ENCODE results near the gene GYG1. TPM values are rescaled to one million over a fixed set of nuclear protein-coding genes. Genes with fewer than 3 reads are reported as not detected.

GYG1 gene
- 45.4 TPM for polyA plus RNA-seq (2013)

DNA sequence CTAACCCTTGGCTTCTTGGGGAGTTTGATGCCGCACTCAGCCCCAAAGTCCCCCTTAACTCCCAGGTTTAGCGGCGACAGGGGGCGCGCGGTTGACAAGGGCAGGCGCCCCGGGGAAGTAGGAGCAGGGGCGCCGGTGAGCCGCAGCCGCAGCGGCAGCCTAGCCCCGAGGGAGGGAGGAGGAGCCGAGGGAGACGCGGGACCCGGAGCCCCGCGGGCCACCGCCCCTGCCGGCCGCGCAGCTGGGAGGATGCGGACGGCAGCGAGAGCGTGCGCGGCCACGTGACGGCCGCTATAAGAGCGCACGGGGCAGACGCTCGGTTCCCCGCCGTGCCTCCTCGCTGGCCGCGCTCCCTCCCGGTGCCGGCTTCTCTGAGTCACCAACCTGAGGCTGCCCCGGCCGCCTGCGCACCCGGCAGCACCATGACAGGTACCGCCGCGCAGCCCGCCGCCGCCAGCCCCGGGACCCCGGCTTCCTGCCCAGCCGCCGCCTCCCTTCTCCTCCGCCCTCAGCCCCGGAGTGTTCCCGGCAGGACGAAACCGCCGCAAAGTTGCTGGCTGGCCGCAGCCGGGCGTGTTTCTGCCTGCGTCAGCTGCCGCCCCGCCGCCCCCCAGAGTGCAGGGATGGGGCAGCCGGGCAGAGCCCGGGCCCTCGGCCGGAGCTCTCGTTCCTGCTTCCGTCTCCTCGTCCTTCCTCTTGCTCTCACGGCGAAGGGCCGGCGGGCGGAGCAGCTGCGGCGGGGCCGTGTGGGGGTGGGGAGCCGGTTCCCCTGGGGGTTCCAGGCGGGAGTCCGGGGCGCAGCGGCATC, at the start of gene GYG1:
Gene GYG1, plus strand, starts transcription at position 322 of the 808 bp plus-strand sequence. Its CDS starts 101 bp downstream, at position 423.
- CTCF ChIA-PET = interaction anchor here (0.5 to 1.2 kb wide), 7 partner anchors 8 to 74 kb away, joined by 3 to 4 read pairs (median 4); no protein-coding TSS in a partner anchor
- 0% methylated on average over 62 of the region's 91 CpGs for WGBS (ENCODE audit: insufficient coverage)
- peak; percentile 84 to 93 (median 91) for DNase-seq
- H3K27ac ChIP-seq (ENCODE audit: insufficient read depth in 1 of 2, low read depth in 1 of 2, low read length in 2 of 2, poor library complexity in 1 of 2, severe bottlenecking in 2 of 2) = peak within 1 kb of the TSS in 1 of 2 experiments; percentile 75
- H3K27me3 ChIP-seq (replicated peaks in 2 of 5; ENCODE audit: control insufficient read depth in 4 of 5, insufficient read depth in 5 of 5, low read length in 4 of 5) = no peaks in the 10 kb centered on the region
- POLR2A ChIA-PET = interaction anchor here (0.5 kb wide), 1 partner anchor 18 kb away, joined by 4 read pairs; no protein-coding TSS in a partner anchor
- H3K4me1 ChIP-seq (ENCODE audit: control extremely low read depth in 1 of 4, control insufficient read depth in 4 of 4, insufficient read depth in 4 of 4, low read length in 3 of 4) = peaks cover 11 to 28% (median 17%) of the 10 kb centered on the region in 4 experiments
- peaks cover 2 to 22% (median 11%) of the 10 kb centered on the region in 4 experiments for H3K36me3 ChIP-seq (ENCODE audit: control insufficient read depth in 4 of 4, insufficient read depth in 4 of 4, low read length in 3 of 4)
- H3K4me3 ChIP-seq (ENCODE audit: control insufficient read depth in 1 of 7, extremely low read depth in 1 of 7, insufficient read depth in 4 of 7, low read depth in 2 of 7, low read length in 6 of 7) = peak within 1 kb of the TSS; percentile 67 to 99 (median 82)
- H3K9me3 ChIP-seq (ENCODE audit: control extremely low read depth in 1 of 5, control insufficient read depth in 4 of 5, insufficient read depth in 2 of 5, low read depth in 1 of 5, low read length in 4 of 5) = no peaks in the 10 kb centered on the region

DNA sequence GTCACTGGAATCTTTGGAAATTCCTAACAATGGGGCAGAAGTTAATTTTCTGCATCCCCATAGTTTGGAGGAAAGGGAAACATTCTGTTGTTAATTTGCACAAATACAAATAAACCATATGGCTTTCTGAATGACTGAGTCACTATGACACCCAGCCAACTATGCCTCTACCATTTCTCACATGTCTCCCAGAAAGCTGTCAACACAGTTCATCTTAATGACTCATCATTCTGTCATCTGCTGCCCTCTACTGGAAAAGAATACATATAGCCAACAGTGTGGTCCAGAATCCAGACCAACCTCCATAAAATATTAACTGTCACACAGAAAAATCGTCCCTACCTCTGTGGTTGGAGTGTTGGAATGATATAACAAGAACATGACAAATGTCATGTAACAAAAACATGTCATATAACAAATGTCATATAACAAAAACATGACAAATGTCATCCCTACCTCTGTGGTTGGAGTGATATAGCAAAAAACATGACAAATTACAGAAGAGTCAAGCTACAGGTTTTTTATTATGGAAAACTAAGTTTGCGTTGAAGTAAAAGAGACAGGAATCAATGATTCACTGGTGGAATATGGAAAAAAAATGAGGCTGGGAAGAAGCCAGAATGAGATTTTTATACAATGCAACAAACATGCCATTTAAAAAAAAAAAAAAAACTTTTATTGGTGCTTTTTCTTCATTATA, 47.7 kb upstream of the GYG1 start:
- CTCF ChIA-PET = interaction anchor here (1.2 to 11.6 kb wide), 10 partner anchors 9 to 563 kb away, joined by 4 to 155 read pairs (median 5); partner anchors contain the start of gene CPA3
- Histone ChIP-seq H3K9me3 (ENCODE audit: control extremely low read depth in 1 of 5, control insufficient read depth in 4 of 5, insufficient read depth in 2 of 5, low read depth in 1 of 5, low read length in 4 of 5) (no peaks in the 10 kb centered on the region), H3K36me3 (ENCODE audit: control insufficient read depth in 4 of 4, insufficient read depth in 4 of 4, low read length in 3 of 4) (no peaks in the 10 kb centered on the region), H3K4me1 (ENCODE audit: control extremely low read depth in 1 of 4, control insufficient read depth in 4 of 4, insufficient read depth in 4 of 4, low read length in 3 of 4) (no peaks in the 10 kb centered on the region), H3K27me3 (replicated peaks in 2 of 5; ENCODE audit: control insufficient read depth in 4 of 5, insufficient read depth in 5 of 5, low read length in 4 of 5) (no peaks in the 10 kb centered on the region), H3K4me3 (ENCODE audit: control insufficient read depth in 1 of 7, extremely low read depth in 1 of 7, insufficient read depth in 4 of 7, low read depth in 2 of 7, low read length in 6 of 7) (no peak overlapping the region), H3K27ac (ENCODE audit: insufficient read depth in 1 of 2, low read depth in 1 of 2, low read length in 2 of 2, poor library complexity in 1 of 2, severe bottlenecking in 2 of 2) (no peak overlapping the region)
- peak; percentile 55 to 77 (median 75) for DNase-seq
- no CpG with 5 or more reads among the region's 2 CpGs for WGBS (ENCODE audit: insufficient coverage)
- POLR2A ChIA-PET = no interaction called here

DNA sequence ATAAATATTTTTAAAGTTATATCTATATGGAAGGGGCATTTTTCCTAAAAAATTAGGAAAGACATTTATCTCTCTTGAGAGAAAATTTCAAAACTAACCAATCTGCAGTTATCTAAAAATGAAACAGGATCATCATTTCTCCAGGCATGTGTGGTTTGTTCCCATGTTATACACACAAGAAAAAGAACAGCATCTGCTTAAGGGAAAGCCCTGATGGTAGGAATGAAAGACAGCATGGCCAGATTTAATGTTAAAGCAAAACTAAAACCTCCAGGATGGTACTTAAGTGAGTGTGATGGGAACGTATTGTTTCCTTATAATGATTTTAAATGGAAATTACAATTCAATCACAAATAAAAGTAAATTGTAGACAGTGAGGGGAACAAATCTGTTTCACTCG, 46.2 kb upstream of the GYG1 start:
- Histone ChIP-seq H3K36me3 (ENCODE audit: control insufficient read depth in 4 of 4, insufficient read depth in 4 of 4, low read length in 3 of 4) (no peaks in the 10 kb centered on the region), H3K9me3 (ENCODE audit: control extremely low read depth in 1 of 5, control insufficient read depth in 4 of 5, insufficient read depth in 2 of 5, low read depth in 1 of 5, low read length in 4 of 5) (no peaks in the 10 kb centered on the region), H3K4me3 (ENCODE audit: control insufficient read depth in 1 of 7, extremely low read depth in 1 of 7, insufficient read depth in 4 of 7, low read depth in 2 of 7, low read length in 6 of 7) (no peak overlapping the region), H3K27me3 (replicated peaks in 2 of 5; ENCODE audit: control insufficient read depth in 4 of 5, insufficient read depth in 5 of 5, low read length in 4 of 5) (no peaks in the 10 kb centered on the region), H3K27ac (ENCODE audit: insufficient read depth in 1 of 2, low read depth in 1 of 2, low read length in 2 of 2, poor library complexity in 1 of 2, severe bottlenecking in 2 of 2) (no peak overlapping the region), H3K4me1 (ENCODE audit: control extremely low read depth in 1 of 4, control insufficient read depth in 4 of 4, insufficient read depth in 4 of 4, low read length in 3 of 4) (no peaks in the 10 kb centered on the region)
- POLR2A ChIA-PET = no interaction called here
- CTCF ChIA-PET = interaction anchor here (1.6 to 11.6 kb wide), 6 partner anchors 9 to 564 kb away, joined by 4 to 155 read pairs (median 16); partner anchors contain the start of gene CPA3
- WGBS (ENCODE audit: insufficient coverage) = no CpG with 5 or more reads among the region's 2 CpGs
- no peak for DNase-seq

DNA sequence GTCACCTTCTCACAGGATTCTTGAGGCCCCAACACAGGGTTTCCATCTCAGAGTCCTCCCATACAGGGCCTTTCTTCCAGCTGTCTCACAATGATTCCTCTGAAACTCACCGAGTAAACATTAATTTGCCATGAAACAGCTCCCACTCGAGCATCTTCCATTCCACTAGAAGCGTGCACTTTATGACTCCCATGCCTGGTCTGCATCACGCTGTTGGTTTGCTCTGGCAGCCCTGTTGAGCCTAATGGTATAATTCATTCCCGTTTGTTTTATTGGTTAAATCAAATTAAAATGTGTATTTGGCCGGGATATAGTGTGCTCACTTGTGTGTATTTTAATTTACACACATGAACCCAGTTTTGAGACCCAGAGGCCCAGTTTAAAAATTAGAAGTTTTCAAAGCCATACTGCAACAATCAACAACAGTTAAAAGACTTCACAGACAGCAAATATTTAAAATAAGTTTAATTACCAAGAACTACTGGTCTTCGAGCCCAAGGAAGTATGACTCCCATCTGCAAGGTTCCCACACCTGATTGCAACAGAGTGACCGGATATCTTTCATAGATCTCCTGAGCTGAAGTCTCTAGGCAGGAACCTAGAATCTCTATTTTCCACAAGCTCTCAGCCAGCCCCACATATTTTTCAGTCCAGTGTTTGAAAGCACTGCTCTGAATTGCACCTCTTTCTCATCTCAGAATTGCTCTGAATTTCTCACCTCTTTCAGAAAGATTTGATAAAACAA, 42.3 kb upstream of the GYG1 start:
- 100% methylated on average over 5 of the region's 8 CpGs for WGBS (ENCODE audit: insufficient coverage)
- CTCF ChIA-PET = interaction anchor here (0.9 to 11.6 kb wide), 5 partner anchors 11 to 568 kb away, joined by 3 to 155 read pairs (median 5); partner anchors contain the start of gene CPA3

DNA sequence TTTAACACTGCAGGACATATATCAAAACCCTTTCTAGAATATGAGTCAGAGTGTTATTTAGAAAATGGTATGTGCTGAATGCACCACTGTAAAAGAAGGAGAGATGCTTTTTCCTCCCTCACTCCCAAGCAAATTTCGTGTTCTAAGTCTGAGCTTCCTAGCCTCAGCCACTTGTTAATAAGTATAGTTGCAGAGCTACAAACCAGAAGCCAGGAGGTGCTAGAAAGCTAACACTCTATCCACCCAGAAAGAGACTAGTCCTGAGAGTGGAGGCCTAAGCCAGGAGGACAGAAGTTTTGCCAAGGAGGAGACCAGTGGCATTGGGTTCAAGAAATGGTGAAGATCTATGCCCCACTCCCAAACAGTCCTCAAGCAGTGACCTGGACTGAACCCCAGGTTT, 40.5 kb upstream of the GYG1 start:
- WGBS (ENCODE audit: insufficient coverage) = no CpG with 5 or more reads among the region's 1 CpG
- no peak overlapping the region for H3K4me3 ChIP-seq (ENCODE audit: control insufficient read depth in 1 of 7, extremely low read depth in 1 of 7, insufficient read depth in 4 of 7, low read depth in 2 of 7, low read length in 6 of 7)
- no peaks in the 10 kb centered on the region for H3K36me3 ChIP-seq (ENCODE audit: control insufficient read depth in 4 of 4, insufficient read depth in 4 of 4, low read length in 3 of 4)
- ChIA-PET CTCF (interaction anchor here (0.6 to 11.6 kb wide), 3 partner anchors 71 to 623 kb away, joined by 3 to 155 read pairs (median 3); partner anchors contain the start of gene CPA3), POLR2A (no interaction called here)
- H3K27ac ChIP-seq (ENCODE audit: insufficient read depth in 1 of 2, low read depth in 1 of 2, low read length in 2 of 2, poor library complexity in 1 of 2, severe bottlenecking in 2 of 2) = no peak overlapping the region
- DNase-seq = peak; percentile 7 to 23 (median 21)
- no peaks in the 10 kb centered on the region for H3K27me3 ChIP-seq (replicated peaks in 2 of 5; ENCODE audit: control insufficient read depth in 4 of 5, insufficient read depth in 5 of 5, low read length in 4 of 5)
- no peaks in the 10 kb centered on the region for H3K4me1 ChIP-seq (ENCODE audit: control extremely low read depth in 1 of 4, control insufficient read depth in 4 of 4, insufficient read depth in 4 of 4, low read length in 3 of 4)
- no peaks in the 10 kb centered on the region for H3K9me3 ChIP-seq (ENCODE audit: control extremely low read depth in 1 of 5, control insufficient read depth in 4 of 5, insufficient read depth in 2 of 5, low read depth in 1 of 5, low read length in 4 of 5)

More for the DNA sequence above, 42.3 kb upstream of the GYG1 start:
- POLR2A ChIA-PET = no interaction called here
- no peak overlapping the region for H3K27ac ChIP-seq (ENCODE audit: insufficient read depth in 1 of 2, low read depth in 1 of 2, low read length in 2 of 2, poor library complexity in 1 of 2, severe bottlenecking in 2 of 2)
- DNase-seq = no peak
- no peaks in the 10 kb centered on the region for H3K9me3 ChIP-seq (ENCODE audit: control extremely low read depth in 1 of 5, control insufficient read depth in 4 of 5, insufficient read depth in 2 of 5, low read depth in 1 of 5, low read length in 4 of 5)
- H3K36me3 ChIP-seq (ENCODE audit: control insufficient read depth in 4 of 4, insufficient read depth in 4 of 4, low read length in 3 of 4) = no peaks in the 10 kb centered on the region
- no peaks in the 10 kb centered on the region for H3K27me3 ChIP-seq (replicated peaks in 2 of 5; ENCODE audit: control insufficient read depth in 4 of 5, insufficient read depth in 5 of 5, low read length in 4 of 5)
- no peaks in the 10 kb centered on the region for H3K4me1 ChIP-seq (ENCODE audit: control extremely low read depth in 1 of 4, control insufficient read depth in 4 of 4, insufficient read depth in 4 of 4, low read length in 3 of 4)
- H3K4me3 ChIP-seq (ENCODE audit: control insufficient read depth in 1 of 7, extremely low read depth in 1 of 7, insufficient read depth in 4 of 7, low read depth in 2 of 7, low read length in 6 of 7) = no peak overlapping the region

- no peak overlapping the region for H3K27ac ChIP-seq (ENCODE audit: insufficient read depth in 1 of 2, low read depth in 1 of 2, low read length in 2 of 2, poor library complexity in 1 of 2, severe bottlenecking in 2 of 2)
- no peaks in the 10 kb centered on the region for H3K4me1 ChIP-seq (ENCODE audit: control extremely low read depth in 1 of 4, control insufficient read depth in 4 of 4, insufficient read depth in 4 of 4, low read length in 3 of 4)
- DNase-seq = no peak
- no peak overlapping the region for H3K4me3 ChIP-seq (ENCODE audit: control insufficient read depth in 1 of 7, extremely low read depth in 1 of 7, insufficient read depth in 4 of 7, low read depth in 2 of 7, low read length in 6 of 7)
- no peaks in the 10 kb centered on the region for H3K36me3 ChIP-seq (ENCODE audit: control insufficient read depth in 4 of 4, insufficient read depth in 4 of 4, low read length in 3 of 4)
- POLR2A ChIA-PET = no interaction called here
- no peaks in the 10 kb centered on the region for H3K27me3 ChIP-seq (replicated peaks in 2 of 5; ENCODE audit: control insufficient read depth in 4 of 5, insufficient read depth in 5 of 5, low read length in 4 of 5)
- CTCF ChIA-PET = interaction anchor here (11.6 kb wide), 1 partner anchor 88 kb away, joined by 155 read pairs; the partner anchor contains the start of gene CPA3
- H3K9me3 ChIP-seq (ENCODE audit: control extremely low read depth in 1 of 5, control insufficient read depth in 4 of 5, insufficient read depth in 2 of 5, low read depth in 1 of 5, low read length in 4 of 5) = no peaks in the 10 kb centered on the region
- 100% methylated on average over 1 of the region's 4 CpGs for WGBS (ENCODE audit: insufficient coverage)
Observed at GRCh38 chr3:148951599-148952361, 39.6 kb upstream of the GYG1 start.
